T-helper 1 cell treated with Interleukin-12 subunit alpha and Interleukin-12 subunit beta and Interleukin-4 antibody, amounts not matched to agents 30 μg/mL and 1 μg/mL, for 36 hours (primary cell): ENCODE results near the gene ZCCHC17.

ENCODE experiments used
- H3K27ac Mint-ChIP-seq: one replicate; pipeline ENCODE4 v1.8.0; 2021; ENCODE audit warnings: mild to moderate bottlenecking, mixed read lengths
- H3K27me3 Mint-ChIP-seq: one replicate; pipeline ENCODE4 v1.8.0; 2021; ENCODE audit warnings: low read depth, mixed read lengths
- H3K36me3 Mint-ChIP-seq: one replicate; pipeline ENCODE4 v1.8.0; 2021; ENCODE audit warnings: low read depth, mixed read lengths
- H3K4me1 Mint-ChIP-seq: one replicate; pipeline ENCODE4 v1.8.0; 2021; ENCODE audit warnings: low read depth, mixed read lengths
- H3K4me3 Mint-ChIP-seq: one replicate; pipeline ENCODE4 v1.8.0; 2021; ENCODE audit warnings: mild to moderate bottlenecking, moderate library complexity, mixed read lengths
- H3K9me3 Mint-ChIP-seq: one replicate; pipeline ENCODE4 v1.8.0; 2021; ENCODE audit warnings: mixed read lengths

The ZCCHC17 gene

DNA sequence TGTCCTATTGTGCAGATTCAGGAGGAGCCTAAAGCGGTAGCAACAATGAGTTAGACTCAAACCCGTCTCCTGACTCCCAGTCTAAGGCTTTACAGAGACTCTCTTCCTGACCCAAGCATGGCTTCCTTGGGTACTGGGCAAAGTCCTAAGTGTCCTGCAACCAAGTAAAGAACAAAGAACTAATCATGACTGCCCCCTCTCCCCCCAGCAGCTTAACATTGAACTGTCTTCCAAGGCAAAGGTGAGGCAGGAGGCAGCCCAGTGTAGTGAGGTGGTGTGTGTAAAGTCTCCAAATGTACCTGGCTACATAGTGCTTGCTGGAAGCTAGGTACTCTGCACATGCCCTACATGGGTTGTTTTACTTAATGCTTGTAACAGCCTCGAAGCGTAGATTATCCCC, 73.7 kb downstream of the ZCCHC17 start:
- no peaks in the 10 kb centered on the region for H3K9me3 Mint-ChIP-seq
- H3K4me3 Mint-ChIP-seq: no peak overlapping the region
- no peak overlapping the region for H3K27ac Mint-ChIP-seq
- H3K36me3 Mint-ChIP-seq: peaks cover 5% of the 10 kb centered on the region
- H3K27me3 Mint-ChIP-seq: peaks cover 9% of the 10 kb centered on the region
- H3K4me1 Mint-ChIP-seq: peaks cover 8% of the 10 kb centered on the region

- H3K27me3 Mint-ChIP-seq: peaks cover 9% of the 10 kb centered on the region
- H3K36me3 Mint-ChIP-seq: peaks cover 5% of the 10 kb centered on the region
- peaks cover 8% of the 10 kb centered on the region for H3K4me1 Mint-ChIP-seq
- H3K9me3 Mint-ChIP-seq: no peaks in the 10 kb centered on the region
- no peak overlapping the region for H3K27ac Mint-ChIP-seq
- H3K4me3 Mint-ChIP-seq: no peak overlapping the region
Measured at GRCh38 chr1:31371121-31371959, 74.5 kb downstream of the ZCCHC17 start.

DNA sequence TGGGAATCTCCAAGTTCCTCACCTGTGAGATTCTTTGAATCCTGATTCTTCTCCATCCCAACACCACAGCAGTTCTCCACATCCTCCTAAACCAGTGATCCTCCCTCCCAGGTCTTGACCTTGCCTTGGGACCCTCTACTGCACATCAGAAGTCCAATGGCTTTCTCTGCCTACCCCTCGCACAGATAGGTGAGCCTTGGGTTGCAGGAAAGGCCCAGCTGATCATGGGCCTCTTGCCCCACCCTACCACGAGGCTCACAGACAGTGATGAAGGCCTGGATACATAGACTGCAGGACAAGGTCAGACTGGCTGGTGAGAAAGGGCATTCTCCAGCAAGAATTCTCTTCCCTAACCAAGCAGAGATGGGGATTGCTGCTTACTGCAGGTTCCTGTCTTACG, 75.2 kb downstream of the ZCCHC17 start:
- Mint-ChIP-seq H3K27ac (no peak overlapping the region), H3K9me3 (no peaks in the 10 kb centered on the region), H3K36me3 (peaks cover 5% of the 10 kb centered on the region), H3K4me3 (no peak overlapping the region), H3K27me3 (peaks cover 9% of the 10 kb centered on the region), H3K4me1 (peaks cover 8% of the 10 kb centered on the region)

- peaks cover 8% of the 10 kb centered on the region for H3K4me1 Mint-ChIP-seq
- H3K4me3 Mint-ChIP-seq: no peak overlapping the region
- H3K36me3 Mint-ChIP-seq: peaks cover 5% of the 10 kb centered on the region
- peaks cover 9% of the 10 kb centered on the region for H3K27me3 Mint-ChIP-seq
- H3K27ac Mint-ChIP-seq: no peak overlapping the region
- H3K9me3 Mint-ChIP-seq: no peaks in the 10 kb centered on the region
Measured at GRCh38 chr1:31372751-31373055, 75.9 kb downstream of the ZCCHC17 start.

- peaks cover 8% of the 10 kb centered on the region for H3K4me1 Mint-ChIP-seq
- H3K9me3 Mint-ChIP-seq: no peaks in the 10 kb centered on the region
- peaks cover 4% of the 10 kb centered on the region for H3K36me3 Mint-ChIP-seq
- H3K4me3 Mint-ChIP-seq: peak within 1 kb of the TSS; percentile 73
- H3K27me3 Mint-ChIP-seq: peaks cover 9% of the 10 kb centered on the region
- H3K27ac Mint-ChIP-seq: no peak within 1 kb of the TSS
Measured at GRCh38 chr1:31373056-31373896, 76.4 kb downstream of the ZCCHC17 start, which contains the start of gene FABP3. Gene FABP3, minus strand, starts transcription at chr1:31373076. Its CDS starts 62 bp downstream, at chr1:31373014.

DNA sequence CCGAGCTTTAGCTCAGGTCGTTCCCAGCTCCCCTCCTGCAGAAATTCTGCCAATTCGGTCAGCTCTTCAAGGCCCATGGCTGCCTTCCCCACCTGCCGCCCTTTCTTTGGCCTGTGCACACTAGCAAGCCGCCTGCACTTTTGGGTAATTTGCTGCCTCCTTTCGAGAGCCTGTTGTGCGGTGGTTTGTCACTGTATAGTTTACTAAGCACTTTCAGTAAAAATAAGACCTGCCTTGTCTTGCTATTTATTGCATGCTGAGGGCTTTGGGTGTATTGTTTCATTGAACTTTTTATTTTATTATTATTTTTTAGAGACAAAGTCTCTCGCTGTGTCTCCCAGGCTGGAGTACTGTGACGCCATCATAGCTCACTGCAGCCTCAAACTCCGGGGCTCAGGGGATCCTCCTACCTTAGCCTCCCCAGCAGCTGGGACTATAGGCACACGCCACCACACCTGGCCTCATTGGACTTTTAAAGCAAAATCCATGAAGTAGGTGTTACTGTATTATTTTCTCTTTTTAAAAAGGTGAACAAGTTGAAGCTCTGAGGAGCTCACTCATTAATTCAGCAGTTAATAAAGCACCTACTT, 77.2 kb downstream of the ZCCHC17 start:
- Mint-ChIP-seq H3K27ac (no peak overlapping the region), H3K36me3 (peaks cover 4% of the 10 kb centered on the region), H3K4me1 (peaks cover 8% of the 10 kb centered on the region), H3K27me3 (peaks cover 9% of the 10 kb centered on the region), H3K9me3 (no peaks in the 10 kb centered on the region), H3K4me3 (peak overlapping the region; percentile 73)

GRCh38 chr1:31374511-31375196, 77.8 kb downstream of the ZCCHC17 start:
- Mint-ChIP-seq H3K4me1 (peaks cover 8% of the 10 kb centered on the region), H3K9me3 (no peaks in the 10 kb centered on the region), H3K36me3 (peaks cover 4% of the 10 kb centered on the region), H3K27ac (no peak overlapping the region), H3K27me3 (peaks cover 9% of the 10 kb centered on the region), H3K4me3 (no peak overlapping the region)

GRCh38 chr1:31376375-31377134, 79.7 kb downstream of the ZCCHC17 start:
- no peak overlapping the region for H3K4me3 Mint-ChIP-seq
- no peak overlapping the region for H3K27ac Mint-ChIP-seq
- H3K4me1 Mint-ChIP-seq: peaks cover 8% of the 10 kb centered on the region
- no peaks in the 10 kb centered on the region for H3K9me3 Mint-ChIP-seq
- peaks cover 9% of the 10 kb centered on the region for H3K27me3 Mint-ChIP-seq
- H3K36me3 Mint-ChIP-seq: peaks cover 4% of the 10 kb centered on the region

GRCh38 chr1:31377364-31377863, 80.6 kb downstream of the ZCCHC17 start:
- peaks cover 7% of the 10 kb centered on the region for H3K4me1 Mint-ChIP-seq
- peaks cover 13% of the 10 kb centered on the region for H3K27me3 Mint-ChIP-seq
- no peak overlapping the region for H3K27ac Mint-ChIP-seq
- peaks cover 3% of the 10 kb centered on the region for H3K36me3 Mint-ChIP-seq
- no peaks in the 10 kb centered on the region for H3K9me3 Mint-ChIP-seq
- no peak overlapping the region for H3K4me3 Mint-ChIP-seq

- Mint-ChIP-seq H3K27me3 (peaks cover 16% of the 10 kb centered on the region), H3K4me1 (peaks cover 6% of the 10 kb centered on the region), H3K27ac (no peak overlapping the region), H3K9me3 (no peaks in the 10 kb centered on the region), H3K36me3 (peaks cover 1% of the 10 kb centered on the region), H3K4me3 (no peak overlapping the region)
Measured at GRCh38 chr1:31378001-31378400, 81.2 kb downstream of the ZCCHC17 start.

DNA sequence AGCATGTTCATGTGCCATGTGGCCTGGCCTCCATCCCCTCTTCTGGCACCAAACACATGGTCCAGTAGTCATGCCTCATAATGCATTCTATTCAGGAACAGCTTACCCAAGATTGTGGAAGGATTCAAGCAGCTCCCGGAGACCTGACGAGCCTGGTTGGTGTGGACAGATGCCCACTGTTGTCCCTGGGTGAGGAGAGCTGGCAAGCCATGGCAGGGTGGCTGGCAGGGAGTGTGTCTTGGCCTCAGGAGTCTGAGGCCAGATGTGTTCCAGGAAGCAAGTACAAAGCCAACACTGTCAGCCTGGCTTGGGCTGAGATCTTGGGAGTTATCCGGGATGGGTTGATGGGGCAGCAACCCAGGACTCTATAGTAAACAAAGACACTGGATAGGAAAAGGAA, 83.3 kb downstream of the ZCCHC17 start:
- Mint-ChIP-seq H3K9me3 (no peaks in the 10 kb centered on the region), H3K4me1 (no peaks in the 10 kb centered on the region), H3K27ac (no peak overlapping the region), H3K36me3 (no peaks in the 10 kb centered on the region), H3K27me3 (peaks cover 8% of the 10 kb centered on the region), H3K4me3 (no peak overlapping the region)

DNA sequence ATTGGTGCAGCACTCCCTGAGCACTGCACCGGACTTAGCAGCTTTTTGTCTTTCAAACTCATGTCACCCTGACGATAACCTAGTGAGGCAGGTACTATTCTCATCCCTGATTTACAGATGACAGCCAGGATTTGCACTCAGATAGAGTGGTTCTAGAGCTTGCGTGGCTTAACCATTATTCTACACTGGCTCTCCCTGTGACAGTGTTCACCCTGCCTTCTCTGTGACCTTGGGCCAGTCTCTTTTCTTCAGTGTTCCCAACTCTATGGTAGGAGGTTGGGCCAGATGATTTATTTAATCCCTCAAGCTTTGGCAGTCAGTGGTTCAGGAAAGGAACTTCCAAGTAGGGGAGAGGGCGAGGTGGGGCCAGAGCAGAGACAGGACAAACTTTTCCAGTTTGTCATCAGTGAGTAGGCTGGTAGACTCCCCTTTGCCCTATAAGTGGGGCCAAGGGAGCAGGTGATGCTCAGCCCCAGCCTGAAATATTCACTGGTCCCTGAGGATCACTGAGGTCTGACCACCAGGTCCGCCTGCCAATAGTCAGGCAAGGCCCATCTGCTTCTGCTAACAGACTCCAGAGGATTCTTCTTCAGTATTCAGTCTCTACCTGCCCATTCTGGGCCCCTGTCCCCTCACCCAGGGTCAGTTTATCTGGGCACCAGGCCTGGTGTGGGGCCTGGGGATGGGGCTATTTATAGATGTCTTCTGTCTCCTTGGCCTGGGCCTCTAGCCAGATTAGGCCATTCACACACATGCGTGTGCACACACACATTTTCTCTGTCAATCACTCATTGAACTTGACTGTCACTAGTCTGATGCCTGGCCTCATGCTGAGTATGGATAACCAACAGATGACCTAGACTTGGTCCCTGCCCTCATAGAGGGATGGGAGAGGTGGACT, 84.8 kb downstream of the ZCCHC17 start:
- Mint-ChIP-seq H3K27ac (no peak overlapping the region), H3K4me1 (no peaks in the 10 kb centered on the region), H3K4me3 (no peak overlapping the region), H3K36me3 (no peaks in the 10 kb centered on the region), H3K9me3 (no peaks in the 10 kb centered on the region), H3K27me3 (peaks cover 8% of the 10 kb centered on the region)
